PFSK-1 (cell line): ENCODE results near the gene SLC6A6.

Source experiments
- FOXP2 ChIP-seq: optimal IDR thresholded peaks from 2 replicates; pipeline ENCODE3; 2011; ENCODE audit warnings: borderline replicate concordance, control low read depth, inconsistent platforms; ENCODE audit not compliant: insufficient read depth; ENCODE audit errors: extremely low read length, extremely low read depth
- POLR2AphosphoS5 ChIP-seq: IDR thresholded peaks from 2 replicates; pipeline ENCODE4 v1.6.1; 2012; ENCODE audit warnings: low read depth, mild to moderate bottlenecking, control low read depth, low read length, moderate library complexity
- REST ChIP-seq, 2 experiments: IDR thresholded peaks; 2 replicates each; pipeline versions ENCODE4 v1.6.1 to v1.8.0; 2011 to 2012; ENCODE audit warnings: low read depth in 2 of 2, low read length in 2 of 2, control low read depth in 1 of 2, inconsistent platforms in 1 of 2, mild to moderate bottlenecking in 1 of 2, moderate library complexity in 1 of 2; ENCODE audit not compliant: insufficient read depth in 1 of 2
- SIN3A ChIP-seq: IDR thresholded peaks from 2 replicates; pipeline ENCODE4 v1.6.1; 2012; ENCODE audit warnings: mild to moderate bottlenecking, low read length, moderate library complexity, borderline replicate concordance; ENCODE audit not compliant: insufficient read depth
- TAF1 ChIP-seq: IDR thresholded peaks from 2 replicates; pipeline ENCODE4 v1.6.1; 2012; ENCODE audit warnings: low read length, control low read depth, borderline replicate concordance; ENCODE audit not compliant: insufficient read depth

- TF ChIP-seq SIN3A, result no peak
- TF ChIP-seq REST (IDR thresholded peaks at IDR 0.05; ENCODE audit: insufficient read depth in 1 of 2, low read depth in 2 of 2, low read length in 2 of 2), result no peak
- no peak for TF ChIP-seq POLR2AphosphoS5
- no peak for TF ChIP-seq FOXP2
- no peak for TF ChIP-seq TAF1
Measured at GRCh38 chr3:14528081-14528480, 125.7 kb downstream of the SLC6A6 start.
